Choroid plexus epithelial cell (primary cell): Measurements from ENCODE around the gene THOC2.

Experiments used
- DNase-seq: peaks from one replicate; pipeline ENCODE4 v3.0.0-alpha.2; 2010; ENCODE audit warnings: low read depth
- H3K4me3 ChIP-seq: 2 replicates; pipeline ENCODE4 v1.5.1; 2011; ENCODE audit warnings: low read depth, mild to moderate bottlenecking, control low read depth, low read length, moderate library complexity
- TF ChIP-seq, protein P1 (sequence below): conservative IDR thresholded peaks from 2 replicates; pipeline ENCODE4 v1.5.1; 2011; ENCODE audit warnings: low read depth, mild to moderate bottlenecking, control low read depth, inconsistent platforms, low read length, moderate library complexity

Gene THOC2

GRCh38 chrX:123561439-123562215 lies 171.2 kb downstream of the THOC2 start:
- DNase-seq, result no peak
- no peak overlapping the region for H3K4me3 ChIP-seq
- TF ChIP-seq, protein P1, sequence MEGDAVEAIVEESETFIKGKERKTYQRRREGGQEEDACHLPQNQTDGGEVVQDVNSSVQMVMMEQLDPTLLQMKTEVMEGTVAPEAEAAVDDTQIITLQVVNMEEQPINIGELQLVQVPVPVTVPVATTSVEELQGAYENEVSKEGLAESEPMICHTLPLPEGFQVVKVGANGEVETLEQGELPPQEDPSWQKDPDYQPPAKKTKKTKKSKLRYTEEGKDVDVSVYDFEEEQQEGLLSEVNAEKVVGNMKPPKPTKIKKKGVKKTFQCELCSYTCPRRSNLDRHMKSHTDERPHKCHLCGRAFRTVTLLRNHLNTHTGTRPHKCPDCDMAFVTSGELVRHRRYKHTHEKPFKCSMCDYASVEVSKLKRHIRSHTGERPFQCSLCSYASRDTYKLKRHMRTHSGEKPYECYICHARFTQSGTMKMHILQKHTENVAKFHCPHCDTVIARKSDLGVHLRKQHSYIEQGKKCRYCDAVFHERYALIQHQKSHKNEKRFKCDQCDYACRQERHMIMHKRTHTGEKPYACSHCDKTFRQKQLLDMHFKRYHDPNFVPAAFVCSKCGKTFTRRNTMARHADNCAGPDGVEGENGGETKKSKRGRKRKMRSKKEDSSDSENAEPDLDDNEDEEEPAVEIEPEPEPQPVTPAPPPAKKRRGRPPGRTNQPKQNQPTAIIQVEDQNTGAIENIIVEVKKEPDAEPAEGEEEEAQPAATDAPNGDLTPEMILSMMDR, result no peak

GRCh38 chrX:123550829-123551228 lies 182.0 kb downstream of the THOC2 start:
- no peak overlapping the region for H3K4me3 ChIP-seq
- TF ChIP-seq, protein P1, result no peak
- DNase-seq, result no peak
